Bronchial epithelial cell (primary cell): ENCODE results near the gene TTBK1. TPM values are rescaled to one million over a fixed set of nuclear protein-coding genes. Genes with fewer than 3 reads are reported as not detected.

ENCODE experiments used
- DNase-seq: peaks from one replicate; pipeline ENCODE4 v3.0.0-alpha.2; 2010; ENCODE audit warnings: low read depth
- FAIRE-seq: peaks from 2 replicates; lab custom pipeline; 2011; peaks lifted over from hg19 to GRCh38; lab: Jason Lieb, UNC
- H3K27me3 ChIP-seq: 2 replicates; pipeline ENCODE4 v1.5.1; 2011; ENCODE audit warnings: low read length; ENCODE audit not compliant: control insufficient read depth, insufficient read depth
- H3K36me3 ChIP-seq: 2 replicates; pipeline ENCODE4 v1.5.1; 2011; ENCODE audit warnings: low read length; ENCODE audit not compliant: control insufficient read depth, insufficient read depth
- H3K4me3 ChIP-seq: 2 replicates; pipeline ENCODE4 v1.5.1; 2011; ENCODE audit warnings: mild to moderate bottlenecking, low read depth, low read length, control low read depth
- CTCF ChIP-seq: IDR thresholded peaks from 2 replicates; pipeline ENCODE4 v1.5.1; 2011; ENCODE audit warnings: mild to moderate bottlenecking, moderate library complexity, low read length, control low read depth, inconsistent platforms; ENCODE audit not compliant: insufficient read depth, severe bottlenecking
- total RNA-seq: library from RNA; depleted of rRNA; stranded (reverse); fragments of >200 nt; gene quantifications from 2 replicates; pipeline ENCODE4 v1.2.1, GENCODE V29; 2014

TTBK1 gene
- total RNA-seq, 1 donor from 2014 or later: not detected

GRCh38 chr6:43253401-43253800 lies 10.1 kb downstream of the TTBK1 start:
- H3K27me3 ChIP-seq: peaks cover 13% of the 10 kb centered on the region
- no peak for DNase-seq
- no peak overlapping the region for H3K4me3 ChIP-seq
- no peak for FAIRE-seq
- no peaks in the 10 kb centered on the region for H3K36me3 ChIP-seq
- TF ChIP-seq CTCF: no peak

GRCh38 chr6:43254138-43254817 lies 11.0 kb downstream of the TTBK1 start:
- FAIRE-seq: no peak
- H3K36me3 ChIP-seq: no peaks in the 10 kb centered on the region
- DNase-seq: peak; percentile 24

GRCh38 chr6:43254846-43255245 lies 11.6 kb downstream of the TTBK1 start:
- Histone ChIP-seq H3K36me3 (no peaks in the 10 kb centered on the region), H3K4me3 (no peak overlapping the region), H3K27me3 (peaks cover 15% of the 10 kb centered on the region)
- no peak for TF ChIP-seq CTCF
- DNase-seq (no peak), FAIRE-seq (no peak)

More at GRCh38 chr6:43254138-43254817, 11.0 kb downstream of the TTBK1 start:
- no peak overlapping the region for H3K4me3 ChIP-seq
- peaks cover 15% of the 10 kb centered on the region for H3K27me3 ChIP-seq
- TF ChIP-seq CTCF: no peak

GRCh38 chr6:43255408-43256054 lies 12.2 kb downstream of the TTBK1 start:
- peaks cover 14% of the 10 kb centered on the region for H3K27me3 ChIP-seq

GRCh38 chr6:43256670-43257366 lies 13.5 kb downstream of the TTBK1 start:
- no peak for TF ChIP-seq CTCF
- Histone ChIP-seq H3K27me3 (peaks cover 4% of the 10 kb centered on the region), H3K36me3 (no peaks in the 10 kb centered on the region), H3K4me3 (no peak overlapping the region)
- FAIRE-seq: no peak
- DNase-seq: no peak

More at GRCh38 chr6:43255408-43256054, 12.2 kb downstream of the TTBK1 start:
- TF ChIP-seq CTCF: no peak
- no peak for DNase-seq
- Histone ChIP-seq H3K4me3 (no peak overlapping the region), H3K36me3 (no peaks in the 10 kb centered on the region)
- FAIRE-seq: no peak
